Parathyroid adenoma (tissue), 2 donors: ENCODE results near the gene STK36.

ENCODE experiments used
- H2AFZ ChIP-seq: fragments of 300-600 bp; sonication (generic); one replicate; pipeline ENCODE4 v1.7.0; 2017; ENCODE audit warnings: antibody characterized with exemption, mild to moderate bottlenecking
- H3K27ac ChIP-seq: fragments of 300-600 bp; sonication (generic); one replicate; pipeline ENCODE4 v1.7.0; 2017
- H3K27me3 ChIP-seq: fragments of 300-600 bp; sonication (generic); one replicate; pipeline ENCODE4 v1.7.0; 2017; ENCODE audit warnings: low read length; ENCODE audit not compliant: control insufficient read depth, insufficient read depth
- H3K36me3 ChIP-seq: fragments of 300-600 bp; sonication (generic); one replicate; pipeline ENCODE4 v1.7.0; 2017; ENCODE audit warnings: low read length; ENCODE audit not compliant: control insufficient read depth, insufficient read depth
- H3K4me1 ChIP-seq: fragments of 300-600 bp; sonication (generic); one replicate; pipeline ENCODE4 v1.7.0; 2017; ENCODE audit warnings: control low read depth
- H3K4me2 ChIP-seq: fragments of 300-600 bp; sonication (generic); one replicate; pipeline ENCODE4 v1.7.0; 2017; ENCODE audit warnings: low read length
- H3K4me3 ChIP-seq: fragments of 300-600 bp; sonication (generic); one replicate; pipeline ENCODE4 v1.7.0; 2017; ENCODE audit warnings: low read depth, low read length
- H3K79me2 ChIP-seq: fragments of 300-600 bp; sonication (generic); one replicate; pipeline ENCODE4 v1.7.0; 2017; ENCODE audit warnings: control low read depth
- H3K9ac ChIP-seq: fragments of 300-600 bp; sonication (generic); one replicate; pipeline ENCODE4 v1.7.0; 2017; ENCODE audit warnings: mild to moderate bottlenecking
- H3K9me3 ChIP-seq: fragments of 300-600 bp; sonication (generic); one replicate; pipeline ENCODE4 v1.7.0; 2017; ENCODE audit warnings: low read length; ENCODE audit not compliant: control insufficient read depth
- CTCF ChIP-seq: fragments of 300-600 bp; sonication (generic); IDR thresholded peaks from one replicate; pipeline ENCODE4 v1.7.0; 2017; ENCODE audit warnings: antibody characterized with exemption, mild to moderate bottlenecking
- donor health status: primary hyperparathyroidism.

STK36 gene

DNA sequence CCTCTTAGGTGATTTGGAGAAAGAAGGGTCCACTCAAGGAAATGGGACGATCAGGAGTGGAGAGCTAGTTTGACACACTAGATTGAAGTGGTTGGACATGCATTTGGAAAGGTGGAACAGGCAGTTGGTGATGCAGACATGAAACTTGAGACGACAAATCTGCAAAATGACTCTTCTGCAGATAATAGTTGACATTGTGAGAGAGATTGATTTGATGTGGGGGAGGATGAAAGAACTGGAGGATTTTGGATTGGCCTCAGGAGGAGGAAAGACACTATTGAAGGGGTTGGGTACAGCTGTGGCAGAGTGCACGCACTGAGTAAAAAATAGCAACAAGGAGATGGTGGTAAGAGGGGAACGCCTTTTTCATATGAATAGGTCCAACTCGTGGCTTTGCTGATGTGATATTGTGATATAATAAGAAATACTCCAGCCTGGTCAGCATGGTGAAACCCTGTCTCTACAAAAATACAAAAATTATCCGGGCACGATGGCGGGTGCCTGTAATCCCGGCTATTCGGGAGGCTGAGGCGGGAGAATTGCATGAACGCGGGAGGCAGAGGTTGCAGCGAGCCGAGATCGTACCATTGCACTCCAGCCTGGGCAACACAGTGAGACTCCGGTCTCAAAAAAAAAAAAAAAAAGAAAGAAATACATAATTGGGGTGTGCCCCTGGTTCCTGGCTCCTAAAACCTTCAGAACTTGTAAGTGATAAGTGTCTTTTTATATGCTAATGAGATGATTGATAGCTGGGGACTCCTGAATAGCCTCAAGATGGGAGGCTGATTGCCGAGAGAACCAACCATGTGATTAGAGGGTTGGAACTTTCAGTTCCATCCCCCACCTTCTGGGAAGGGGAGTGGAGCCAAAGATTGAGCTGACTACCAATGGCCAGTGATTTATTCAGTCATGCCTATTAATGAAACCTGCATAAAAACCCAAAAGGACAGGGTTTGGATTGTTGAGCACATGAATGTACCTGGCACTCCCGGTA is 48.5 kb downstream of the STK36 start:
- H3K9me3 ChIP-seq: no peaks in the 10 kb centered on the region
- no peak for TF ChIP-seq CTCF
- no peaks in the 10 kb centered on the region for H3K36me3 ChIP-seq

DNA sequence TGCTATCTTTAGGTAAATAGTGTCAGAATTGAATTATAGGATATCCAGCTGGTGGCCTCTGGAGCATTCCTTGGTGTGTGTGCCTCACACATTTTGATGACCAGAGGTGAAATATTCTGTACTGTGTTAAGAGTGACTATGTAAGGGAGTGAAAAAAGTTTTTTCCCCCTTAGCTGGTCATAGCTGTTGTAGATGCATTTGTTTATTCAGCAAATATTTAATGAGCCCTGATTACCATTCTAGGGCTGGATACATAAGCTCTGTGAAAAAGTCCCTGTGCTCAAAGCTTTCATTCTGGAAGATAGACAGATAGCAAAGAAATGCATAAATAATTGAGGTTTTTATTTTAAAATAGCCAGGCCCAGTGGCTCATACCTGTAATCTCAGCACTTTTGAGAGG is 49.6 kb downstream of the STK36 start:
- Histone ChIP-seq H3K27ac (no peak overlapping the region), H3K4me1 (peaks cover 8% of the 10 kb centered on the region)

More for the DNA sequence above, 48.5 kb downstream of the STK36 start:
- H3K4me1 ChIP-seq: peaks cover 8% of the 10 kb centered on the region
- H3K4me3 ChIP-seq: no peak overlapping the region
- H3K4me2 ChIP-seq: no peak overlapping the region
- peaks cover 5% of the 10 kb centered on the region for H3K79me2 ChIP-seq
- no peak overlapping the region for H3K27ac ChIP-seq
- no peak overlapping the region for H2AFZ ChIP-seq
- H3K27me3 ChIP-seq: no peaks in the 10 kb centered on the region
- no peak overlapping the region for H3K9ac ChIP-seq

DNA sequence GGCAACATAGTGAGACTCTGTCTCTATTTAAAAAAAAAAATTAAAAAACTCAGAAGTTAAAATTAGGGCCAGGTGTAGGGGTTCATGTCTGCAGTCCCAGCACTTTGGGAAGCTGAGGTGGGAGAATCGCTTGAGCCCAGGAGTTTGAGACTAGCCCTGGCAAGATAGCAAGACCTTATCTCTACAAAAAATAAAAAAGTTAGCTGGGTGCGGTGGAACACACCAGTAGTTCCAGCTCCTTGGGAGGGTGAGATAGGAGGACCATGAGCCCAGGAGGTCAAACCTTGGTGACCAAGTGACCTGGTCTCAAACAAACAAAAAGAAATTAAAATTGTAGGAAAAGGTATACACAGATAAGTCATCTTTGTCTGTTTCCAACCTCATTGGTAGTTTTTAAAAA is 50.0 kb downstream of the STK36 start:
- H3K9ac ChIP-seq: no peak overlapping the region
- H3K79me2 ChIP-seq: peaks cover 12% of the 10 kb centered on the region
- H3K4me1 ChIP-seq: peaks cover 8% of the 10 kb centered on the region
- H3K4me3 ChIP-seq: no peak overlapping the region
- no peak overlapping the region for H2AFZ ChIP-seq
- H3K9me3 ChIP-seq: no peaks in the 10 kb centered on the region
- no peak overlapping the region for H3K4me2 ChIP-seq
- no peak overlapping the region for H3K27ac ChIP-seq
- H3K36me3 ChIP-seq: no peaks in the 10 kb centered on the region
- no peak for TF ChIP-seq CTCF
- H3K27me3 ChIP-seq: no peaks in the 10 kb centered on the region

More for the DNA sequence above, 49.6 kb downstream of the STK36 start:
- H3K9ac ChIP-seq: no peak overlapping the region
- no peak overlapping the region for H3K4me2 ChIP-seq
- H3K36me3 ChIP-seq: no peaks in the 10 kb centered on the region
- peaks cover 8% of the 10 kb centered on the region for H3K79me2 ChIP-seq
- no peak overlapping the region for H2AFZ ChIP-seq
- H3K4me3 ChIP-seq: no peak overlapping the region
- H3K9me3 ChIP-seq: no peaks in the 10 kb centered on the region
- no peak for TF ChIP-seq CTCF
- no peaks in the 10 kb centered on the region for H3K27me3 ChIP-seq

DNA sequence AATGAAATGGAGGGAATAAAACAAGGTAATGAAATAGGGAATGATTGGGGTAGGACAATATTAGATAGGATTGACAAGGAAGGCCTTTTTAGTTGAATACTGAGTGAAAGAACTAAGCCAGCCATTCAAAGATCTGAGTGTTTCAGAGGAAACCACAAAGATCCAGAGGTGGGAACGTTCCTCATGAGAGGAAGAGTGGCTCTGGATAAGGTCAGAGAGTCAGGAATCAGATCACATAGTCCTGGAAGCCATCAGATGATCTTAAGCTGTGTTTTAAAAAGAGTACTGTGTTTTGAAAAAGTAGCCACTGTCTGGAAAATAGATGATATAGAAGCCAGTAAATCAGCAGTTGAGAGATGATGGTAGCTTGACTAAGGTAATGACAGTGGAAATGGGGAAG is 50.5 kb downstream of the STK36 start:
- H3K4me2 ChIP-seq: no peak overlapping the region
- H3K36me3 ChIP-seq: no peaks in the 10 kb centered on the region
- H3K9me3 ChIP-seq: no peaks in the 10 kb centered on the region
- no peak for TF ChIP-seq CTCF
- H3K9ac ChIP-seq: no peak overlapping the region
- H3K27me3 ChIP-seq: no peaks in the 10 kb centered on the region
- no peak overlapping the region for H3K4me3 ChIP-seq
- H3K4me1 ChIP-seq: peaks cover 8% of the 10 kb centered on the region
- H3K79me2 ChIP-seq: peaks cover 14% of the 10 kb centered on the region
- peak overlapping the region; percentile 30 for H3K27ac ChIP-seq
- H2AFZ ChIP-seq: no peak overlapping the region
